H9 (cell line): ENCODE measurements around the gene DAP3. TPM values are rescaled to one million over a fixed set of nuclear protein-coding genes. Genes with fewer than 3 reads are reported as not detected.

Experiments
- DNase-seq: peaks from one replicate; pipeline ENCODE4 v3.0.0-alpha.2; 2017
- H2AFZ ChIP-seq: one replicate; pipeline ENCODE4 v1.6.1; 2013; ENCODE audit warnings: mild to moderate bottlenecking, low read length, control low read depth, moderate library complexity
- H2AK5ac ChIP-seq: 2 replicates; pipeline ENCODE4 v1.6.1; 2013; ENCODE audit warnings: low read length, control low read depth, mixed read lengths; ENCODE audit not compliant: insufficient read length
- H2BK120ac ChIP-seq: one replicate; pipeline ENCODE4 v1.6.1; 2013; ENCODE audit warnings: low read depth, mild to moderate bottlenecking, low read length, control low read depth, inconsistent platforms; ENCODE audit not compliant: poor library complexity, severe bottlenecking
- H2BK12ac ChIP-seq: 2 replicates; pipeline ENCODE4 v1.6.1; 2013; ENCODE audit warnings: low read length, control low read depth, mixed read lengths, low read depth; ENCODE audit not compliant: insufficient read length
- H2BK15ac ChIP-seq: 2 replicates; pipeline ENCODE4 v1.6.1; 2013; ENCODE audit warnings: low read depth, low read length, control low read depth
- H2BK20ac ChIP-seq: one replicate; pipeline ENCODE4 v1.6.1; 2013; ENCODE audit warnings: low read depth, mild to moderate bottlenecking, low read length, control low read depth, inconsistent platforms; ENCODE audit not compliant: poor library complexity, severe bottlenecking
- H2BK5ac ChIP-seq: 2 replicates; pipeline ENCODE4 v1.6.1; 2013; ENCODE audit warnings: low read length, control low read depth, mixed read lengths; ENCODE audit not compliant: insufficient read length
- H3K14ac ChIP-seq: 2 replicates; pipeline ENCODE4 v1.6.1; 2013; ENCODE audit warnings: low read length, control low read depth; ENCODE audit not compliant: insufficient read depth
- H3K18ac ChIP-seq: 2 replicates; pipeline ENCODE4 v1.6.1; 2013; ENCODE audit warnings: low read depth, mild to moderate bottlenecking, mixed read lengths, low read length, control low read depth; ENCODE audit not compliant: insufficient read length
- H3K23ac ChIP-seq: 2 replicates; pipeline ENCODE4 v1.6.1; 2013; ENCODE audit warnings: low read length, control low read depth, mixed read lengths, low read depth; ENCODE audit not compliant: insufficient read length
- H3K23me2 ChIP-seq: 2 replicates; pipeline ENCODE4 v1.6.1; 2013; ENCODE audit warnings: low read depth, mild to moderate bottlenecking, mixed read lengths, low read length, control low read depth; ENCODE audit not compliant: insufficient read length, poor library complexity, severe bottlenecking
- H3K27ac ChIP-seq: 2 replicates; pipeline ENCODE4 v1.5.1; 2013; ENCODE audit warnings: low read length, control low read depth, mixed read lengths, low read depth; ENCODE audit not compliant: insufficient read length
- H3K27me3 ChIP-seq: 2 replicates; pipeline ENCODE4 v1.6.1; 2013; ENCODE audit warnings: low read length, control low read depth, inconsistent platforms; ENCODE audit not compliant: insufficient read depth
- H3K4ac ChIP-seq: 2 replicates; pipeline ENCODE4 v1.6.1; 2013; ENCODE audit warnings: low read depth, mild to moderate bottlenecking, control low read depth, inconsistent platforms, low read length, moderate library complexity
- H3K4me1 ChIP-seq: 2 replicates; pipeline ENCODE4 v1.6.1; 2013; ENCODE audit warnings: low read length, control low read depth, inconsistent platforms; ENCODE audit not compliant: insufficient read depth
- H3K4me2 ChIP-seq: 2 replicates; pipeline ENCODE4 v1.6.1; 2013; ENCODE audit warnings: low read length, control low read depth, mixed read lengths; ENCODE audit not compliant: insufficient read length, insufficient read depth
- H3K56ac ChIP-seq: 2 replicates; pipeline ENCODE4 v1.6.1; 2013; ENCODE audit warnings: low read depth, mild to moderate bottlenecking, mixed read lengths, low read length, control low read depth; ENCODE audit not compliant: insufficient read length
- H3K79me1 ChIP-seq: 2 replicates; pipeline ENCODE4 v1.6.1; 2013; ENCODE audit warnings: low read depth, mild to moderate bottlenecking, moderate library complexity, low read length, control low read depth, inconsistent platforms; ENCODE audit not compliant: insufficient read depth, poor library complexity, severe bottlenecking
- H3K79me2 ChIP-seq: 2 replicates; pipeline ENCODE4 v1.6.1; 2013; ENCODE audit warnings: low read length, control low read depth, inconsistent platforms; ENCODE audit not compliant: insufficient read depth
- H3K9ac ChIP-seq: 2 replicates; pipeline ENCODE4 v1.6.1; 2013; ENCODE audit warnings: low read length, control low read depth, mixed read lengths; ENCODE audit not compliant: insufficient read length; ENCODE audit errors: extremely low read depth
- H3K9me3 ChIP-seq: one replicate; pipeline ENCODE4 v1.6.1; 2013; ENCODE audit warnings: low read depth, low read length, inconsistent platforms; ENCODE audit not compliant: control insufficient read depth
- H3T11ph ChIP-seq: one replicate; pipeline ENCODE4 v1.6.1; 2013; ENCODE audit warnings: mild to moderate bottlenecking, low read length, control low read depth, inconsistent platforms
- H4K20me1 ChIP-seq: one replicate; pipeline ENCODE4 v1.6.1; 2013; ENCODE audit not compliant: control insufficient read depth, insufficient read length, insufficient read depth
- H4K5ac ChIP-seq: 2 replicates; pipeline ENCODE4 v1.6.1; 2013; ENCODE audit warnings: low read depth, mild to moderate bottlenecking, mixed read lengths, low read length, control low read depth; ENCODE audit not compliant: insufficient read length
- H4K8ac ChIP-seq: replicated peaks from 2 replicates; pipeline ENCODE4 v1.6.1; 2013; ENCODE audit warnings: low read length, control low read depth, mixed read lengths, low read depth; ENCODE audit not compliant: insufficient read length
- H4K91ac ChIP-seq: 2 replicates; pipeline ENCODE4 v1.6.1; 2013; ENCODE audit warnings: low read depth, mild to moderate bottlenecking, moderate library complexity, mixed read lengths, low read length, control low read depth; ENCODE audit not compliant: insufficient read length
- H3K27ac Mint-ChIP-seq, 3 experiments: 2 replicates in 2 of 3; 3 replicates in 1 of 3; pipeline ENCODE4 v1.8.0; 2020 to 2021; ENCODE audit warnings: mixed read lengths in 3 of 3, mild to moderate bottlenecking in 1 of 3, moderate library complexity in 1 of 3
- H3K27me3 Mint-ChIP-seq: 2 replicates; pipeline ENCODE4 v1.8.0; 2021; ENCODE audit warnings: low read depth, mild to moderate bottlenecking, moderate library complexity, mixed read lengths
- H3K36me3 Mint-ChIP-seq, 3 experiments: 2 replicates in 2 of 3; 3 replicates in 1 of 3; pipeline ENCODE4 v1.8.0; 2020 to 2021; ENCODE audit warnings: low read depth in 3 of 3, mixed read lengths in 3 of 3; ENCODE audit not compliant: insufficient read depth in 1 of 3
- H3K4me1 Mint-ChIP-seq, 2 experiments: 2 replicates each; pipeline ENCODE4 v1.8.0; 2020; ENCODE audit warnings: mixed read lengths in 2 of 2
- H3K4me3 Mint-ChIP-seq, 2 experiments: 2 replicates in 1 of 2; 3 replicates in 1 of 2; pipeline ENCODE4 v1.8.0; 2020 to 2021; ENCODE audit warnings: mild to moderate bottlenecking in 2 of 2, mixed read lengths in 2 of 2, moderate library complexity in 1 of 2
- H3K9me3 Mint-ChIP-seq, 2 experiments: 2 replicates in 1 of 2; 3 replicates in 1 of 2; pipeline ENCODE4 v1.8.0; 2020; ENCODE audit warnings: mild to moderate bottlenecking in 2 of 2, mixed read lengths in 2 of 2, moderate library complexity in 1 of 2
- CTCF ChIP-seq: fragments of 200-600 bp; sonication (generic); conservative IDR thresholded peaks from 3 replicates; pipeline ENCODE4 v1.8.0; 2021; ENCODE audit warnings: antibody characterized with exemption, mild to moderate bottlenecking
- WGBS: extraction: QIAGEN DNeasy Blood & Tissue Kit; methylation state at CpG from one replicate; pipeline ENCODE4 v1.1.7; 2013; ENCODE audit warnings: missing lambda C conversion rate, low lambda C conversion rate, mixed read lengths; ENCODE audit not compliant: insufficient read length; ENCODE audit errors: extremely low coverage; 5-methylcytosine and 5-hydroxymethylcytosine counted together
- total RNA-seq: library from RNA; stranded (reverse); gene quantifications from 2 replicates; pipeline ENCODE4 v1.2.1, GENCODE V29; 2021

DAP3 gene
- total RNA-seq, 1 experiment from 2014 or later: 114 TPM

DNA sequence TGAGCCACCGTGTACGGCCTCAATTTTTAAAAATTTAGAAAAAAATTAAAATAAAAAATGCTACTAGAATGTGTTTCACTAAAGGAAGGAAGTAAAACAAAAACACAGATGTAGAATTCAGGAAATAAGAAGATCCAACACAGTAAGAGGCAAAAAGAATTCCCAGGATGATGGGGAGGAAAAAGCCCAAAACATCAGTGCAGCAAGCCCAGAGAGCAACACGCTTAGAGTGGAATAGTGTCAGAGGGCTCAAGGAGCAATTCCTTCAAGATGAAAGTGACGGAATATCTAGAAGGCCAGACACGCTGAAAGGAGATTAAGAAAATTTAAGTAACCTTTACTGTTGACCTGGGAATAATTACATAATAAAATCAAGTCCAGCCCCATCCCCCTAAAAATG is 80.4 kb downstream of the DAP3 start:
- Histone ChIP-seq H3K9me3 (no peaks in the 10 kb centered on the region), H3K23me2 (no peaks in the 10 kb centered on the region), H4K8ac (no peak overlapping the region), H2BK12ac (no peak overlapping the region), H3K4me2 (no peak overlapping the region), H2AFZ (no peak overlapping the region), H3K79me2 (no peaks in the 10 kb centered on the region), H3K18ac (no peak overlapping the region), H4K91ac (no peak overlapping the region), H2BK15ac (no peak overlapping the region), H2BK5ac (no peak overlapping the region), H4K20me1 (no peaks in the 10 kb centered on the region), H4K5ac (no peak overlapping the region), H3K56ac (no peak overlapping the region), H3K4ac (no peak overlapping the region), H3K4me1 (no peaks in the 10 kb centered on the region), H3K27ac (no peak overlapping the region), H2BK120ac (no peak overlapping the region), H3K27me3 (no peaks in the 10 kb centered on the region), H2AK5ac (no peak overlapping the region), H3K14ac (no peak overlapping the region), H3K23ac (no peak overlapping the region), H3K79me1 (no peaks in the 10 kb centered on the region), H3T11ph (no peak overlapping the region), H3K9ac (no peak overlapping the region), H2BK20ac (no peak overlapping the region)
- no peak overlapping the region for H3K4me3 Mint-ChIP-seq
- no peak overlapping the region for H3K27ac Mint-ChIP-seq
- DNase-seq: no peak
- no CpG with 5 or more reads among the region's 5 CpGs for WGBS
- no peaks in the 10 kb centered on the region for H3K9me3 Mint-ChIP-seq
- no peak for TF ChIP-seq CTCF
- H3K4me1 Mint-ChIP-seq: no peaks in the 10 kb centered on the region
- H3K36me3 Mint-ChIP-seq: peaks cover 46 to 87% (median 77%) of the 10 kb centered on the region in 3 experiments; a peak in 6 of 7 replicates
- no peaks in the 10 kb centered on the region for H3K27me3 Mint-ChIP-seq
